Stimulated activated naive B cell treated with anti-CD40 and anti-IgM and Interleukin-4, amounts not matched to agents 10 μg/mL and 1 μg/mL and 100 μg/mL, for 72 hours (primary cell): ENCODE results near the gene NUTM2D.
"Not testable (repeated sequence)": the region's sequence is repeated elsewhere in the genome, so short reads cannot be mapped to it uniquely, and the experiment has no call there.

Source experiments
- ATAC-seq, 2 donors: fragments of 150-1000 bp; cut with Tn5 transposase; replicated peaks; 2 replicates each; pipeline ENCODE4 v1.10.0; 2021; ENCODE audit warnings: moderate library complexity in 1 of 2
- DNase-seq: peaks from one replicate; pipeline ENCODE4 v3.0.0; 2021
- H3K27ac Mint-ChIP-seq: one replicate; pipeline ENCODE4 v1.8.0; 2022; ENCODE audit warnings: mild to moderate bottlenecking, mixed read lengths
- H3K27me3 Mint-ChIP-seq, 2 donors: one replicate each; pipeline ENCODE4 v1.8.0; 2022; ENCODE audit warnings: mixed read lengths in 2 of 2
- H3K36me3 Mint-ChIP-seq, 2 donors: one replicate each; pipeline ENCODE4 v1.8.0; 2022; ENCODE audit warnings: mixed read lengths in 2 of 2, mild to moderate bottlenecking in 1 of 2
- H3K4me1 Mint-ChIP-seq, 2 donors: one replicate each; pipeline ENCODE4 v1.8.0; 2022; ENCODE audit warnings: mixed read lengths in 2 of 2, mild to moderate bottlenecking in 1 of 2
- H3K4me3 Mint-ChIP-seq, 2 donors: one replicate each; pipeline ENCODE4 v1.8.0; 2022; ENCODE audit warnings: mild to moderate bottlenecking in 2 of 2, mixed read lengths in 2 of 2, moderate library complexity in 1 of 2
- H3K9me3 Mint-ChIP-seq, 2 donors: one replicate each; pipeline ENCODE4 v1.8.0; 2022; ENCODE audit warnings: mixed read lengths in 2 of 2, mild to moderate bottlenecking in 1 of 2

Gene NUTM2D

GRCh38 chr10:87342711-87343258 lies 14.8 kb upstream of the NUTM2D start:
- peaks cover 8 to 23% of the 10 kb centered on the region in 2 donors for H3K4me1 Mint-ChIP-seq
- peak; percentile 78 to 83 for ATAC-seq
- H3K27me3 Mint-ChIP-seq, result not testable (repeated sequence)

GRCh38 chr10:87345743-87346142 lies 11.8 kb upstream of the NUTM2D start:
- DNase-seq, H3K4me1 Mint-ChIP-seq, H3K9me3 Mint-ChIP-seq, H3K4me3 Mint-ChIP-seq, H3K27me3 Mint-ChIP-seq, ATAC-seq, H3K27ac Mint-ChIP-seq, H3K36me3 Mint-ChIP-seq: not testable (repeated sequence)

More at GRCh38 chr10:87342711-87343258, 14.8 kb upstream of the NUTM2D start:
- Mint-ChIP-seq H3K4me3 (peak overlapping the region; percentile 82 to 89), H3K27ac (peak overlapping the region; percentile 86)
- peak; percentile 81 for DNase-seq
- H3K36me3 Mint-ChIP-seq, H3K9me3 Mint-ChIP-seq: not testable (repeated sequence)

GRCh38 chr10:87350161-87350560 lies 7.4 kb upstream of the NUTM2D start:
- not testable (repeated sequence) for H3K36me3 Mint-ChIP-seq, H3K27me3 Mint-ChIP-seq, H3K4me1 Mint-ChIP-seq, ATAC-seq, H3K9me3 Mint-ChIP-seq, H3K4me3 Mint-ChIP-seq, DNase-seq, H3K27ac Mint-ChIP-seq

GRCh38 chr10:87352825-87353224 lies 4.7 kb upstream of the NUTM2D start:
- not testable (repeated sequence) for H3K36me3 Mint-ChIP-seq, H3K4me3 Mint-ChIP-seq, H3K27me3 Mint-ChIP-seq, ATAC-seq, H3K27ac Mint-ChIP-seq, DNase-seq, H3K9me3 Mint-ChIP-seq, H3K4me1 Mint-ChIP-seq

- not testable (repeated sequence) for H3K4me3 Mint-ChIP-seq, DNase-seq, ATAC-seq, H3K4me1 Mint-ChIP-seq, H3K9me3 Mint-ChIP-seq, H3K36me3 Mint-ChIP-seq, H3K27me3 Mint-ChIP-seq, H3K27ac Mint-ChIP-seq
Observed at GRCh38 chr10:87355110-87355509, 2.4 kb upstream of the NUTM2D start.

- not testable (repeated sequence) for H3K4me1 Mint-ChIP-seq, H3K27ac Mint-ChIP-seq, H3K9me3 Mint-ChIP-seq, H3K27me3 Mint-ChIP-seq, ATAC-seq, DNase-seq, H3K4me3 Mint-ChIP-seq, H3K36me3 Mint-ChIP-seq
Observed at GRCh38 chr10:87358159-87358558, 615 bp downstream of the NUTM2D start.

GRCh38 chr10:87369514-87370112 lies 12.1 kb downstream of the NUTM2D start:
- H3K27me3 Mint-ChIP-seq, H3K4me3 Mint-ChIP-seq, H3K4me1 Mint-ChIP-seq, H3K36me3 Mint-ChIP-seq, H3K27ac Mint-ChIP-seq, DNase-seq, H3K9me3 Mint-ChIP-seq, ATAC-seq: not testable (repeated sequence)

GRCh38 chr10:87374091-87374490 lies 16.5 kb downstream of the NUTM2D start:
- not testable (repeated sequence) for DNase-seq, H3K4me1 Mint-ChIP-seq, H3K36me3 Mint-ChIP-seq, H3K4me3 Mint-ChIP-seq, H3K27ac Mint-ChIP-seq, ATAC-seq, H3K27me3 Mint-ChIP-seq, H3K9me3 Mint-ChIP-seq

GRCh38 chr10:87379115-87379514 lies 21.6 kb downstream of the NUTM2D start:
- H3K4me1 Mint-ChIP-seq, DNase-seq, H3K9me3 Mint-ChIP-seq, ATAC-seq, H3K27me3 Mint-ChIP-seq, H3K27ac Mint-ChIP-seq, H3K4me3 Mint-ChIP-seq, H3K36me3 Mint-ChIP-seq: not testable (repeated sequence)

GRCh38 chr10:87383149-87383857 lies 25.8 kb downstream of the NUTM2D start:
- H3K9me3 Mint-ChIP-seq, H3K36me3 Mint-ChIP-seq, ATAC-seq, H3K27ac Mint-ChIP-seq, H3K4me3 Mint-ChIP-seq, H3K27me3 Mint-ChIP-seq, H3K4me1 Mint-ChIP-seq, DNase-seq: not testable (repeated sequence)

- not testable (repeated sequence) for H3K27me3 Mint-ChIP-seq, ATAC-seq, DNase-seq, H3K4me1 Mint-ChIP-seq, H3K4me3 Mint-ChIP-seq, H3K27ac Mint-ChIP-seq, H3K9me3 Mint-ChIP-seq, H3K36me3 Mint-ChIP-seq
Observed at GRCh38 chr10:87384283-87384682, 26.7 kb downstream of the NUTM2D start.

- H3K4me1 Mint-ChIP-seq, H3K4me3 Mint-ChIP-seq, H3K27me3 Mint-ChIP-seq, H3K27ac Mint-ChIP-seq, DNase-seq, H3K36me3 Mint-ChIP-seq, H3K9me3 Mint-ChIP-seq: not testable (repeated sequence)
- ATAC-seq, result peak; percentile 55 to 78
Observed at GRCh38 chr10:87385762-87386360, 28.3 kb downstream of the NUTM2D start.

GRCh38 chr10:87391360-87391759 lies 33.8 kb downstream of the NUTM2D start:
- H3K4me1 Mint-ChIP-seq, ATAC-seq, H3K36me3 Mint-ChIP-seq, H3K9me3 Mint-ChIP-seq, H3K27ac Mint-ChIP-seq, H3K27me3 Mint-ChIP-seq, H3K4me3 Mint-ChIP-seq, DNase-seq: not testable (repeated sequence)

GRCh38 chr10:87396206-87396605 lies 38.7 kb downstream of the NUTM2D start:
- DNase-seq, H3K27ac Mint-ChIP-seq, H3K4me3 Mint-ChIP-seq, H3K36me3 Mint-ChIP-seq, ATAC-seq, H3K27me3 Mint-ChIP-seq, H3K9me3 Mint-ChIP-seq: not testable (repeated sequence)
- peaks cover 0 to 14% of the 10 kb centered on the region in 2 donors for H3K4me1 Mint-ChIP-seq

GRCh38 chr10:87398436-87398835 lies 40.9 kb downstream of the NUTM2D start:
- H3K27me3 Mint-ChIP-seq, result peaks cover 0 to 11% of the 10 kb centered on the region in 2 donors
- not testable (repeated sequence) for H3K4me3 Mint-ChIP-seq, H3K9me3 Mint-ChIP-seq, H3K27ac Mint-ChIP-seq, H3K36me3 Mint-ChIP-seq, DNase-seq
- H3K4me1 Mint-ChIP-seq, result peaks cover 0 to 14% of the 10 kb centered on the region in 2 donors
- peak; percentile 93 to 96 for ATAC-seq
